ENCODE data around the gene ARMC7. TPM values are rescaled to one million over a fixed set of nuclear protein-coding genes. Genes with fewer than 3 reads are reported as not detected.

ARMC7 gene
- total and polyA plus RNA-seq, 2 of the 4 experiments (the other 2 are of a cell fraction) = 1.8 to 6.9 TPM

GRCh38 chr17:75154195-75155106 lies 44.7 kb downstream of the ARMC7 start, which contains the start of gene JPT1:
Gene JPT1 (minus strand): TSS chr17:75154512. CDS start chr17:75154397, 115 bp downstream.
- H3K9ac ChIP-seq (ENCODE audit: low read depth, low read length) = peak within 1 kb of the TSS; percentile 74
- H3K23ac ChIP-seq (ENCODE audit: low read depth, low read length) = peak within 1 kb of the TSS; percentile 94
- TF ChIP-seq FOS (IDR thresholded peaks at IDR 0.05; ENCODE audit: low read depth, low read length) (no peak), BHLHE40 (IDR thresholded peaks at IDR 0.05; ENCODE audit: low read depth, low read length) (no peak), POLR2A (IDR thresholded peaks at IDR 0.05; ENCODE audit: low read depth, low read length) (peak; percentile 100), MXI1 (IDR thresholded peaks at IDR 0.05; ENCODE audit: borderline replicate concordance, low read depth, low read length) (peak; percentile 8; the same call in 1 of the 2 replicates), CHD1 (IDR thresholded peaks at IDR 0.05; ENCODE audit: low read depth, low read length) (0 out of 2 replicates have a peak, but pooled peaks have one; percentile 85), RFX5 (IDR thresholded peaks at IDR 0.05; ENCODE audit: low read depth, low read length) (no peak), RAD21 (IDR thresholded peaks at IDR 0.05; ENCODE audit: low read length) (no peak)
- peak within 1 kb of the TSS; percentile 17; the same call in 1 of the 2 replicates for H2BK120ac ChIP-seq (ENCODE audit: low read depth, low read length)
- ChIA-PET POLR2A (ENCODE audit: unreplicated experiment) (no interaction called here), CTCF (no interaction called here)
- DNase-seq = peak; percentile 99
- H3K4me2 ChIP-seq (ENCODE audit: low read depth, low read length) = peak within 1 kb of the TSS; percentile 96
- peak within 1 kb of the TSS; percentile 81 for H2BK5ac ChIP-seq (ENCODE audit: low read depth, low read length, poor library complexity, severe bottlenecking)
- peak within 1 kb of the TSS; percentile 27; the same call in 1 of the 2 replicates for H4K5ac ChIP-seq (ENCODE audit: low read depth, low read length)
- 0% methylated on average over 10 of the region's 67 CpGs; no CpG with 5 or more reads in 1 of the 2 experiments for WGBS, 2 experiments (ENCODE audit: extremely low coverage in 2 of 2, insufficient read length in 1 of 2)
- H3K4me3 ChIP-seq (ENCODE audit: insufficient read depth, low read depth, low read length) = peak within 1 kb of the TSS; percentile 75
- H3K27me3 ChIP-seq (ENCODE audit: control insufficient read depth, insufficient read depth, low read length) = no peaks in the 10 kb centered on the region
- peak within 1 kb of the TSS; percentile 99 for H2AK9ac ChIP-seq (replicated peaks; ENCODE audit: low read depth, low read length, poor library complexity)
- ATAC-seq (ENCODE audit: low read depth) = peak; percentile 98
- dilution Hi-C loops (cut with HindIII; ENCODE audit: low sequenced_read_pairs, unreplicated experiment) = no loop called here
- peak within 1 kb of the TSS; percentile 32 for H3K56ac ChIP-seq (ENCODE audit: extremely low read depth, insufficient read depth, low read length)
- H3K9me1 ChIP-seq (ENCODE audit: insufficient read depth, low read length) = peaks cover 9% of the 10 kb centered on the region; the same call in 1 of the 2 replicates
- H2AFZ ChIP-seq (replicated peaks; ENCODE audit: low read length, poor library complexity) = peak within 1 kb of the TSS; percentile 91
- peaks cover 3 to 38% of the 10 kb centered on the region in 2 experiments; a peak in 3 of 4 replicates for H3K79me1 ChIP-seq (ENCODE audit: low read depth in 1 of 2, low read length in 2 of 2)
- no TSS peak for BruUV-seq (replicated peaks)
- H4K8ac ChIP-seq (ENCODE audit: low read depth in 2 of 2, low read length in 2 of 2) = peak within 1 kb of the TSS; percentile 13 to 92; a peak in 3 of 4 replicates
- H2BK20ac ChIP-seq (ENCODE audit: low read depth, low read length) = peak within 1 kb of the TSS; percentile 14; the same call in 1 of the 2 replicates
- peak within 1 kb of the TSS; percentile 17; the same call in 1 of the 3 replicates for H2BK15ac ChIP-seq (ENCODE audit: low read depth, low read length)
- no peak within 1 kb of the TSS for H3K18ac ChIP-seq (ENCODE audit: low read depth, low read length)
- H3K36me3 ChIP-seq (ENCODE audit: control insufficient read depth, insufficient read depth, low read length) = no peaks in the 10 kb centered on the region
- in situ Hi-C loops (cut with MboI; ENCODE audit: low sequenced_read_pairs) = no loop called here
- peak within 1 kb of the TSS; percentile 74 for H3K27ac ChIP-seq (ENCODE audit: insufficient read depth, low read length)
- H3K4me1 ChIP-seq (ENCODE audit: control insufficient read depth, insufficient read depth, low read length) = peaks cover 2% of the 10 kb centered on the region
- intact Hi-C loops (cut with micrococcal nuclease) = no loop called here
- peaks cover 17% of the 10 kb centered on the region for H4K20me1 ChIP-seq (ENCODE audit: insufficient read depth, low read length)
- no peaks in the 10 kb centered on the region for H3K9me3 ChIP-seq (ENCODE audit: control insufficient read depth, insufficient read depth, low read length)
- peak within 1 kb of the TSS; percentile 88; the same call in 1 of the 2 replicates for H4K91ac ChIP-seq (ENCODE audit: insufficient read depth, low read depth, low read length)
- peak within 1 kb of the TSS; percentile 85 for H3K14ac ChIP-seq (replicated peaks; ENCODE audit: low read depth, low read length)
- peak within 1 kb of the TSS; percentile 90 for H3K4ac ChIP-seq (ENCODE audit: low read depth, low read length)
- peak within 1 kb of the TSS; percentile 88 for H2AK5ac ChIP-seq (ENCODE audit: low read depth, low read length)
